Hematopoietic multipotent progenitor cell treated with erythropoietin and hydrocortisone succinate and interleukin-3 and kit ligand, for 15 days (in vitro differentiated cells): ENCODE data around the gene ATG9B.
A peak's percentile ranks its signal among the peaks of the same experiment; 100 is the strongest.
"Not testable (repeated sequence)": the region's sequence is repeated elsewhere in the genome, so short reads cannot be mapped to it uniquely, and the experiment has no call there.

Experiments used
- DNase-seq: peaks from one replicate; pipeline ENCODE4 v3.0.0-alpha.2; 2015; ENCODE audit warnings: low spot score

The ATG9B gene

DNA sequence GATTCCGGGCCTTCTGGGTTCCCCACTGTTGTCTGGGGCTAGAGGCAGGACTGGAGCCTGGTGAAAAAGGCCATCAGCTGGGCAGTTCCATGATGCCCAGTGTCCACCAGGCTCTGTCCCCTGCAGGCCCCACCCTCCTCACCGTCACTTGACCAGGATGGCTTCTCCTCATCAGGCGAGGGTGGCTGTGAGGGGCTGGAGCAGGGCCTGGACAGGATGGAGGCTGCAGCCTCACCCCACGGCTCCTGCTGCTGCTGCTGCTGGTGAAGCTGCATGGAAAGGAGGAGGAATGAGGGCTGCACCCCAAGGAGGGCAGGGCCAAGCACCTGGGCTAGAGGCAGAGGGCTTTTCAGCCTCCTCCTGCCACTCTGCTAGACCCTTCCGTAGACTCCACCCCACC is 8.3 kb downstream of the ATG9B start:
- DNase-seq: no peak

- DNase-seq: no peak
Measured at GRCh38 chr7:151014950-151015349, 9.3 kb downstream of the ATG9B start.

GRCh38 chr7:151013733-151014497 is 10.4 kb downstream of the ATG9B start:
- peak; percentile 76 for DNase-seq

DNA sequence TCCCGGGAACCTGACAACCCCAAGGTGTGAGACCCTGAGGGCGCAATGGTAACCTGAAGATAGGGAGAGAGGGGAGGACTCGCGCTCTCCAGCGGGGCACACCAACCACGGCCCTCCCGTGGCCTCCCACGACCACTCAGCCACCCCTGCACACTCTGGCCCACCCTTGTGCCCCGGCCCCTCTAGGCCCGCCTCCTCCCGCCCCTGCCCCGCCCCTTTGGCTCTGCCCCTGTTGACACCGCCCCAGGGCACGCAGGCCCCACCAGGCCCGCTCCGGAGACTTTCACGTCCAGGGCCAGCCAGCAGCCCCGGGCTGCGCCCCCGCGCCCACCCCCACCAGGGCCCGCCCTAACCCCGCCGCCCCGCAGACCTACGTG is 10.9 kb downstream of the ATG9B start:
- DNase-seq: no peak

- DNase-seq: peak; percentile 27
Measured at GRCh38 chr7:151012911-151013347, 11.4 kb downstream of the ATG9B start.

DNA sequence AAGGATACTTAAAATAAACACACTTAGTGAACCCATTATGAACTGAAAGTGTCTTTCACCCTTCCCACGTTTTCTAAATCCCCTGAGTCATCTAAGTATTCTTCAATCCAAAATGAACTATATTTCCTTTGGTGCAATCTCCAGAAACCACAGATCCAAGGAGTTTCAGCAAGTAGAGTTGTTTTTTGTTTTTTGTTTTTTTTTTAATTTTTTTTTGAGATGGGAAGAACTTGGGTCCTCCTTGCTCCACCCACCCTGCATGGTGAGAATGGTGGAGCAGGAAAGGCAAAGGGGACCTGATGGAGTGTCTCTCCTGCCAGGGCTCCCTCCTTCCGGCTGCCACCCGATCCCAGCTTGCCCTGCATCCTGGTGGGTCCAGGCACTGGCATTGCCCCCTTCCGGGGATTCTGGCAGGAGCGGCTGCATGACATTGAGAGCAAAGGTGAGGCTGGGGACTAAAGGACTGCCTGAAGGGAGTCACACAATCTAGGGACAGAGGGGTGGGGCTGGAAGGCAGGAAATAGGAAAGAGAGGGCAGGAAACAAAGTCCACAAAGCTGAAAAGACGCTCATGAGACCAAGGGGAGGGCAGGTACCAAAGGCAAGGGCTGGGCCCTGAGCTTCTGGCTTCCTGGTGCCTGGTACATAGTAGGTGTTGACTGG is 12.1 kb downstream of the ATG9B start:
- no peak for DNase-seq

GRCh38 chr7:151011616-151012015 is 12.7 kb downstream of the ATG9B start:
- not testable (repeated sequence) for DNase-seq

- DNase-seq: no peak
Measured at GRCh38 chr7:151011097-151011409, 13.2 kb downstream of the ATG9B start.

DNA sequence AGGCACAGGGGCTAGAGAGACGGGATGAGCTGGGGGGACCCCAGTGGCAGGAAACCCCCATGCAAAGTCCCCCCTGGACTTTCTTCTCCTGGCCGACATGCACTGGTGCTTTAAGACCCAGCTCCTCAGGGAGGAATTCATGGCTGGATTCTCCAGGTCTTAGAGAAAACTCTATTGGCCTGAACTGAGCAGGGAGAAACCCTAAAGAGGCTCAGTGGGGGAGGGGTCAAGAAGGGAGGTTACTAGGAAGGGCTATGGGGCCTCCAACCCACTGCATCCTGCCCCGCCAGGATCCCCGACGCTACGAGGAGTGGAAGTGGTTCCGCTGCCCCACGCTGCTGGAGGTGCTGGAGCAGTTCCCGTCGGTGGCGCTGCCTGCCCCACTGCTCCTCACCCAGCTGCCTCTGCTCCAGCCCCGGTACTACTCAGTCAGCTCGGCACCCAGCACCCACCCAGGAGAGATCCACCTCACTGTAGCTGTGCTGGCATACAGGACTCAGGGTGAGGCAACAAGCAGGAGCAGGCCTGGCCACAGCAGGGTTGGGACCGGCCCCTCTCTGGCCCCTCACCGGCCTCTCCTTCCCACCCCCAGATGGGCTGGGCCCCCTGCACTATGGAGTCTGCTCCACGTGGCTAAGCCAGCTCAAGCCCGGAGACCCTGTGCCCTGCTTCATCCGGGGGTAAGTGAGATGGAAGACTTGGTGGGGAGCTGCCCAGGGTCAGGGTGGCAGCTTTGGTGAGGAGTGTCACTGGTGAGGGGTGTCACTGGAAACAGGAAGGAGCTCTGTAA is 13.8 kb downstream of the ATG9B start:
- no peak for DNase-seq

GRCh38 chr7:151010037-151010306 is 14.3 kb downstream of the ATG9B start:
- DNase-seq: no peak

GRCh38 chr7:151009327-151010036 is 14.8 kb downstream of the ATG9B start:
- DNase-seq: no peak

- peak; percentile 80 for DNase-seq
Measured at GRCh38 chr7:151008511-151009323, 15.6 kb downstream of the ATG9B start.

GRCh38 chr7:151008143-151008510 is 16.2 kb downstream of the ATG9B start:
- DNase-seq: peak; percentile 49

GRCh38 chr7:151007469-151007898 is 16.8 kb downstream of the ATG9B start:
- no peak for DNase-seq

DNA sequence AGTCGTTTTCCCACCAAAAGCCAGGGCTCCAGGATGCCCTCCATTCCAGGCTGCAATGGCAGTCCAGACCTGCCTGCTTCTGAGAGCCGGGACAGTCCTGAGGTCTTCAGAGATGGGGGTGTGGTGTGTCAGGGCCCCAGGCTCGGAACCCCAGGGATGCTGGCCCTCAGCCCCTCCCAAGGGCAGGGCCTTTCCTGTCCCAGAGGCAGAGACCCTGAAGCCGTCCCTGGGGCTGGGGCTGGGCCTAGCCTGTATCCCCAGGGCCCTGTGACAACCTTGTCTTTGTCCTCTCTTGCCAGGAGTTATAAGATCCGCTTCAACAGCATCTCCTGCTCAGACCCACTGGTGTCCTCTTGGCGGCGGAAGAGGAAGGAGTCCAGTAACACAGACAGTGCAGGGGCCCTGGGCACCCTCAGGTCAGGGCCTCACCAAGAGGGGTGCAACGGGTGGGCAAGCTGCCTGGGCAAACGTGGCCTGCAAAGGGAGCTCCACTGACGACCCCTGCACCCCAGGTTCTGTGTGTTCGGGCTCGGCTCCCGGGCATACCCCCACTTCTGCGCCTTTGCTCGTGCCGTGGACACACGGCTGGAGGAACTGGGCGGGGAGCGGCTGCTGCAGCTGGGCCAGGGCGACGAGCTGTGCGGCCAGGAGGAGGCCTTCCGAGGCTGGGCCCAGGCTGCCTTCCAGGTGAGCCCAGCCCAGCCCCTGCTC is 17.5 kb downstream of the ATG9B start:
- DNase-seq: no peak

DNA sequence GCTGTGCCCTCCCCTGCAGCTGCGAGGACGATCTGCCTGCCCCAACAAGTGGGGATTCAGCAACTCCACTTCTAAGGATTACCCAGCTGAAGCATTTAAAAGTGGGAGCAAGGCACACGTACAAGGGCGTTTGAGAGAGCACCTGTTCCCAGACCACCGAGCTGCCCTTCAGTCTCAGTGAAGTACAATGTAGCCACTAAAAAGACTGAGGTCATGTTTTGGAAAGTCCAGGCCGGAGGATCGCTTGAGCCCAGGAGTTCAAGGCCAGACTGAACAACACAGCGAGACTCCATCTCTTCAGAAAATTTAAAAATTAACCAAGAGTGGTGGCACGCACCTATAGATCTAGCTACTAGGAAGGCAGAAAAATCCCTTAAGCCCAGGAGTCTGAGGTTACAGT is 18.7 kb downstream of the ATG9B start:
- no peak for DNase-seq

DNA sequence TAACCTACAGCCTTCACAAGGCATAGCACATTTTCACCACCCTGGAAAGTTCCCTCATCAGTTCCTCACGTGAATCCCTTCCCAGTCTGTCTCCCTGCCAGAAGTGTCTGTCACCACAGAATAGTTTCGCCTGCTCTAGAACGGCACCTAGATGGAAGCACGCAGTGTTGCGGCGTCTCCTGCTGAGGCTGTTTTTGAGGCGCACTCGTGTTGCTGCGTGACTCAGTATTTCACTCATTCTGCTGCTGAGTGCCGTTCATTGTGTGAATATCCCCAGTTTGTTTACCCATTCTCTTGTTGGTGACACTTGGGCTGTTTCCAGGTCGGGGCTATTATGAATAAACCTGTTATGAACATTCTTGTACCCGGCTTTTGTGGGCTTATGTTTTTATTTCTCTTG is 20.7 kb downstream of the ATG9B start:
- no peak for DNase-seq

DNA sequence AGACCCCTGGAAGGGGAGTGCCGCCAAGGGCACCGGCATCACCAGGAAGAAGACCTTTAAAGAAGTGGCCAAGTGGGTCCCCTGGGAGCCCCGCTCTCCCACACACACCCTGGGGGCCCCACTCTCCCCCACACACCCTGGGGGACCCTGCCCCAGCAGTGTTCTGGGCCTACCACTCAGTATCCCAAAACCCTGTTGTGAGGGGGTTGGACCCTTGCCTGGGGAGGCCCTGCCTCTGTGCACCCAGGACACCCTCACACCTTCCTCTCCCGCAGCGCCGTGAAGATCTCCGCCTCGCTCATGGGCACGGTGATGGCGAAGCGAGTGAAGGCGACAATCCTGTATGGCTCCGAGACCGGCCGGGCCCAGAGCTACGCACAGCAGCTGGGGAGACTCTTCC is 22.7 kb downstream of the ATG9B start:
- DNase-seq: no peak

DNA sequence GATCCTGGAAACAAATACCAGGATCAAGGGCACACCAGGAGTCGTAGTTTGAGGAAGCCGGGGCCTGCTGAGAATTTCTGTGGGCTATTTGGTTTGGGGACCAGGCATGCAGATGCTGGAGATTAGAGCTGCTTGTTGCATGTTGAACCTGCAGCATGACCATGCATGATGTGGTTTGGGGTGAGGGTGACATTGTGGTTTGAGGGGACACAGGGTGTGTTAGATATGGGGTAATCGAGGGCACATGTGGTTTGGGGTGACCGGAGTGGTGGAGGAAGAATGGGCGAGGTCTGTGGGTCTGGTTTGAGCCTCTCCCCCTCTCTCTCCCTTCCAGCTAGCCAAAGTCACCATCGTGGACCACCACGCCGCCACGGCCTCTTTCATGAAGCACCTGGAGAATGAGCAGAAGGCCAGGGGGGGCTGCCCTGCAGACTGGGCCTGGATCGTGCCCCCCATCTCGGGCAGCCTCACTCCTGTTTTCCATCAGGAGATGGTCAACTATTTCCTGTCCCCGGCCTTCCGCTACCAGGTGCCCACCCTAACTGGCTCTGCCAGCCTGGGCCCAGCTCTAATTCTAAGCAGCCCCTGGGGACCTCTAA is 23.3 kb downstream of the ATG9B start:
- DNase-seq: no peak

- no peak for DNase-seq
Measured at GRCh38 chr7:150999497-151000230, 24.6 kb downstream of the ATG9B start.
